ENCODE data around the gene CPTP. TPM values are rescaled to one million over a fixed set of nuclear protein-coding genes. Genes with fewer than 3 reads are reported as not detected.
A peak's percentile ranks its signal among the peaks of the same experiment; 100 is the strongest.

The CPTP gene
- total RNA-seq, 4 donors from 2014 or later, result 10.7 to 94.0 (median 84.6) TPM

DNA sequence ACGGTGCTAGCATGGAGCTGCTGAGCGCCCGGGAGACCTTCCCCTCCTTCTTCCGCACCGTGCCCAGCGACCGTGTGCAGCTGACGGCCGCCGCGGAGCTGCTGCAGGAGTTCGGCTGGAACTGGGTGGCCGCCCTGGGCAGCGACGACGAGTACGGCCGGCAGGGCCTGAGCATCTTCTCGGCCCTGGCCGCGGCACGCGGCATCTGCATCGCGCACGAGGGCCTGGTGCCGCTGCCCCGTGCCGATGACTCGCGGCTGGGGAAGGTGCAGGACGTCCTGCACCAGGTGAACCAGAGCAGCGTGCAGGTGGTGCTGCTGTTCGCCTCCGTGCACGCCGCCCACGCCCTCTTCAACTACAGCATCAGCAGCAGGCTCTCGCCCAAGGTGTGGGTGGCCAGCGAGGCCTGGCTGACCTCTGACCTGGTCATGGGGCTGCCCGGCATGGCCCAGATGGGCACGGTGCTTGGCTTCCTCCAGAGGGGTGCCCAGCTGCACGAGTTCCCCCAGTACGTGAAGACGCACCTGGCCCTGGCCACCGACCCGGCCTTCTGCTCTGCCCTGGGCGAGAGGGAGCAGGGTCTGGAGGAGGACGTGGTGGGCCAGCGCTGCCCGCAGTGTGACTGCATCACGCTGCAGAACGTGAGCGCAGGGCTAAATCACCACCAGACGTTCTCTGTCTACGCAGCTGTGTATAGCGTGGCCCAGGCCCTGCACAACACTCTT, 7.6 kb downstream of the CPTP start:
- TF ChIP-seq, protein P1, sequence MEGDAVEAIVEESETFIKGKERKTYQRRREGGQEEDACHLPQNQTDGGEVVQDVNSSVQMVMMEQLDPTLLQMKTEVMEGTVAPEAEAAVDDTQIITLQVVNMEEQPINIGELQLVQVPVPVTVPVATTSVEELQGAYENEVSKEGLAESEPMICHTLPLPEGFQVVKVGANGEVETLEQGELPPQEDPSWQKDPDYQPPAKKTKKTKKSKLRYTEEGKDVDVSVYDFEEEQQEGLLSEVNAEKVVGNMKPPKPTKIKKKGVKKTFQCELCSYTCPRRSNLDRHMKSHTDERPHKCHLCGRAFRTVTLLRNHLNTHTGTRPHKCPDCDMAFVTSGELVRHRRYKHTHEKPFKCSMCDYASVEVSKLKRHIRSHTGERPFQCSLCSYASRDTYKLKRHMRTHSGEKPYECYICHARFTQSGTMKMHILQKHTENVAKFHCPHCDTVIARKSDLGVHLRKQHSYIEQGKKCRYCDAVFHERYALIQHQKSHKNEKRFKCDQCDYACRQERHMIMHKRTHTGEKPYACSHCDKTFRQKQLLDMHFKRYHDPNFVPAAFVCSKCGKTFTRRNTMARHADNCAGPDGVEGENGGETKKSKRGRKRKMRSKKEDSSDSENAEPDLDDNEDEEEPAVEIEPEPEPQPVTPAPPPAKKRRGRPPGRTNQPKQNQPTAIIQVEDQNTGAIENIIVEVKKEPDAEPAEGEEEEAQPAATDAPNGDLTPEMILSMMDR (IDR thresholded peaks at IDR 0.05), result no peak
- TF ChIP-seq POLR2A (IDR thresholded peaks at IDR 0.05), result no peak
- no peak for DNase-seq
- H3K9me3 ChIP-seq, result no peaks in the 10 kb centered on the region
- H3K27ac ChIP-seq, result no peak overlapping the region
- peaks cover 0 to 35% (median 0%) of the 10 kb centered on the region in 3 donors for H3K36me3 ChIP-seq
- H3K27me3 ChIP-seq, result no peaks in the 10 kb centered on the region
- no peak overlapping the region for H3K4me3 ChIP-seq
- H3K4me1 ChIP-seq, result peaks cover 0 to 11% (median 6%) of the 10 kb centered on the region in 4 donors

DNA sequence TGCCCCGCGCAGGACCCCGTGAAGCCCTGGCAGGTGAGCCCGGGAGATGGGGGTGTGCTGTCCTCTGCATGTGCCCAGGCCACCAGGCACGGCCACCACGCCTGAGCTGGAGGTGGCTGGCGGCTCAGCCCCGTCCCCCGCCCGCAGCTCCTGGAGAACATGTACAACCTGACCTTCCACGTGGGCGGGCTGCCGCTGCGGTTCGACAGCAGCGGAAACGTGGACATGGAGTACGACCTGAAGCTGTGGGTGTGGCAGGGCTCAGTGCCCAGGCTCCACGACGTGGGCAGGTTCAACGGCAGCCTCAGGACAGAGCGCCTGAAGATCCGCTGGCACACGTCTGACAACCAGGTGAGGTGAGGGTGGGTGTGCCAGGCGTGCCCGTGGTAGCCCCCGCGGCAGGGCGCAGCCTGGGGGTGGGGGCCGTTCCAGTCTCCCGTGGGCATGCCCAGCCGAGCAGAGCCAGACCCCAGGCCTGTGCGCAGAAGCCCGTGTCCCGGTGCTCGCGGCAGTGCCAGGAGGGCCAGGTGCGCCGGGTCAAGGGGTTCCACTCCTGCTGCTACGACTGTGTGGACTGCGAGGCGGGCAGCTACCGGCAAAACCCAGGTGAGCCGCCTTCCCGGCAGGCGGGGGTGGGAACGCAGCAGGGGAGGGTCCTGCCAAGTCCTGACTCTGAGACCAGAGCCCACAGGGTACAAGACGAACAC, 8.3 kb downstream of the CPTP start:
- peak in 2 of 3 donors; percentile 80 for DNase-seq
- H3K27ac ChIP-seq, result no peak overlapping the region
- no peaks in the 10 kb centered on the region for H3K27me3 ChIP-seq
- no peak overlapping the region for H3K4me3 ChIP-seq
- H3K9me3 ChIP-seq, result no peaks in the 10 kb centered on the region
- peaks cover 0 to 32% (median 0%) of the 10 kb centered on the region in 3 donors for H3K36me3 ChIP-seq
- H3K4me1 ChIP-seq, result peaks cover 0 to 11% (median 6%) of the 10 kb centered on the region in 4 donors
- TF ChIP-seq, protein P1 (IDR thresholded peaks at IDR 0.05), result no peak
- TF ChIP-seq POLR2A (IDR thresholded peaks at IDR 0.05), result no peak

DNA sequence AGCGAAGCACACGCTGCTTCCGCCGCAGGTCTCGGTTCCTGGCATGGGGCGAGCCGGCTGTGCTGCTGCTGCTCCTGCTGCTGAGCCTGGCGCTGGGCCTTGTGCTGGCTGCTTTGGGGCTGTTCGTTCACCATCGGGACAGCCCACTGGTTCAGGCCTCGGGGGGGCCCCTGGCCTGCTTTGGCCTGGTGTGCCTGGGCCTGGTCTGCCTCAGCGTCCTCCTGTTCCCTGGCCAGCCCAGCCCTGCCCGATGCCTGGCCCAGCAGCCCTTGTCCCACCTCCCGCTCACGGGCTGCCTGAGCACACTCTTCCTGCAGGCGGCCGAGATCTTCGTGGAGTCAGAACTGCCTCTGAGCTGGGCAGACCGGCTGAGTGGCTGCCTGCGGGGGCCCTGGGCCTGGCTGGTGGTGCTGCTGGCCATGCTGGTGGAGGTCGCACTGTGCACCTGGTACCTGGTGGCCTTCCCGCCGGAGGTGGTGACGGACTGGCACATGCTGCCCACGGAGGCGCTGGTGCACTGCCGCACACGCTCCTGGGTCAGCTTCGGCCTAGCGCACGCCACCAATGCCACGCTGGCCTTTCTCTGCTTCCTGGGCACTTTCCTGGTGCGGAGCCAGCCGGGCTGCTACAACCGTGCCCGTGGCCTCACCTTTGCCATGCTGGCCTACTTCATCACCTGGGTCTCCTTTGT, 9.1 kb downstream of the CPTP start:
- H3K4me1 ChIP-seq, result peaks cover 0 to 11% (median 6%) of the 10 kb centered on the region in 4 donors
- no peak overlapping the region for H3K4me3 ChIP-seq
- no peak overlapping the region for H3K27ac ChIP-seq
- no peak for TF ChIP-seq POLR2A (IDR thresholded peaks at IDR 0.05)
- TF ChIP-seq, protein P1 (IDR thresholded peaks at IDR 0.05), result no peak
- no peak for DNase-seq
- H3K27me3 ChIP-seq, result no peaks in the 10 kb centered on the region
- peaks cover 0 to 31% (median 0%) of the 10 kb centered on the region in 3 donors for H3K36me3 ChIP-seq
- H3K9me3 ChIP-seq, result no peaks in the 10 kb centered on the region

DNA sequence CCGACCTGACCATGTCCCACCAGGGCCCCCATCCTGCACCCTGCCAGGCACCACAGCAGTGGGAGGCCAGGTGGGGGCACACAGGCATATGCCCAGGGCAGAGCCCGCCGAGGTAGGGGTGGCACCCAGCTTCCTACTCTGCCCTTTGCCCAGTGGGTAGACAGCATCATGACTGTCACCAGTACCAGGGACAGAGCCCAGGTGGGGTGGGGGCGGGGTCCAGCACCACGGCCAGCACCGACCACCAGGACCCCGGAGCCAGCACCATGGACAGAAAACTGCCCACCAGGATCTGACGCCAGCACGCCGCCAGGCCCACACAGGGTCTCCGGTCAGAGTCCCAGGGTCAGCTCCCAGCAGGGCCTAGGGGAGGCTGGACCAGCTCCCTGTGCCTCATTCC, 10.2 kb downstream of the CPTP start:
- no peaks in the 10 kb centered on the region for H3K27me3 ChIP-seq
- H3K36me3 ChIP-seq, result peaks cover 0 to 39% (median 0%) of the 10 kb centered on the region in 3 donors
- H3K4me1 ChIP-seq, result peaks cover 0 to 11% (median 6%) of the 10 kb centered on the region in 4 donors
- no peak overlapping the region for H3K4me3 ChIP-seq
- H3K9me3 ChIP-seq, result no peaks in the 10 kb centered on the region
- TF ChIP-seq POLR2A (IDR thresholded peaks at IDR 0.05), result no peak
- TF ChIP-seq, protein P1 (IDR thresholded peaks at IDR 0.05), result no peak
- H3K27ac ChIP-seq, result no peak overlapping the region
- DNase-seq, result no peak

DNA sequence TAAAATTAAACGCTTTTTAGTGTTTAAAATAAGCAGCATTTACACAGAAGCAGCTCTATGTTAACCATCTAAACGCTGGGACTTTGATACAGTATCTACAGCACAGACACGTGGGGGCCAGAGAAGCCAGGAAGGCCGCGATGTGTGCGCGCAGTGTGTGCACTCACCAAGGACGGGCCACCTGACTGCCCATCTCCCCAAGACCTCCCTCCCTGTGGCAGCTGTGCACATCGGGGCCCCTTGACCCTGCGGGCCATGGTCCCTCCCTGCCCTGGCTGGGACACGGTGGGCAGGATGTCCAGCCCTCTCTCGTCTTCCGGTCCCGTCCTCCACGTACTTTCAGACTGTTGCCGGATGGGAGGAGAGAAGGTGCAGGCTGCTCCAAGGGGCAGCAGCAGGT, 10.7 kb downstream of the CPTP start:
- H3K27me3 ChIP-seq, result no peaks in the 10 kb centered on the region
- no peak overlapping the region for H3K4me3 ChIP-seq
- no peaks in the 10 kb centered on the region for H3K9me3 ChIP-seq
- peaks cover 0 to 44% (median 0%) of the 10 kb centered on the region in 3 donors for H3K36me3 ChIP-seq
- DNase-seq, result no peak
- peaks cover 0 to 11% (median 6%) of the 10 kb centered on the region in 4 donors for H3K4me1 ChIP-seq
- TF ChIP-seq POLR2A (IDR thresholded peaks at IDR 0.05), result no peak
- TF ChIP-seq, protein P1 (IDR thresholded peaks at IDR 0.05), result no peak
- no peak overlapping the region for H3K27ac ChIP-seq

Measured in Peyer's patch (tissue), 4 donors.